ENCODE measurements around the gene CACNA1B.
"Not testable (repeated sequence)": the region's sequence is repeated elsewhere in the genome, so short reads cannot be mapped to it uniquely, and the experiment has no call there.

Gene CACNA1B

GRCh38 chr9:138120511-138121437 is 243.2 kb downstream of the CACNA1B start:
- no peak for DNase-seq

GRCh38 chr9:138121438-138122050 is 244.0 kb downstream of the CACNA1B start:
- no peak for DNase-seq

- no peak for DNase-seq
Observed at GRCh38 chr9:138122201-138122600, 244.6 kb downstream of the CACNA1B start.

DNA sequence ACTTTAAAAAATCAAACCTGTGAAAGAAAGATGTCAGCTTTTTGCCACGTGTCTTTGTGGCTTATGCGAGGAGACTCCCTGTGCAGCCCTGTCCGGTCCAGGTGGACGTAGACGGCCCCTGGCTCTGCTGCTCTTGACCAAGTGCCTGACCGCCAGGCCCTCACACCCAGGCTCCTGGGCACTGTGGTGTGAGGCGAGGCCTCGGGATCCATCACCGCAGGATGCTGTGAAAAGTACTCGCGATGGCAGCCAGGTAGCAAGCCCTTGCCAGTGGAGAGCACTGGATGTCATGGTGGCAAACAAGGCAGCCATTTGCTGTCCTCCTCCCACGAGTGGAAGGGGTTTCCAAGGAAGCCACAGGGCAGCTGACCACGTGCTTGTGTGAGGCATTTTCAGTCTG is 245.1 kb downstream of the CACNA1B start:
- no peak for DNase-seq

DNA sequence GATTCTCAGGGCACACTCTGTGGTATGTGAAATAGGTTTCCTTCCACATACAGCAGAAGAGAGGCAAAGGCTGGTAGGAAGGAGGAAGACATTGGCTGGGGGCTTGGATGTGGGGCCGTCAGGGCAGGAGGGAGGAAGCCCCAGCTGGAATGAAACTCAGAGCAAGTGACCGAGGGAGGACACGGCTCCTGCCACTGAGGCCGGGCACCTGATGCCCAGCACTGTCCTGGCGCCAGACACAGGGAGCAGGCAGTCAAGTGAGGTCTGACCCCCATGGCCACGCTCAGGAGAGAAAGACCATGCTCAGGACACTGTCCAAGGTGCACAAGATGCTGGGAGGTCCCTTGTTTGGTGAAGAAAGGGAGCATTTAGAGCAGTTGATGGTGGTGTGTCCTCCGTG is 245.5 kb downstream of the CACNA1B start:
- DNase-seq, result no peak

GRCh38 chr9:138126090-138126857 is 248.7 kb downstream of the CACNA1B start:
- not testable (repeated sequence) for DNase-seq

DNA sequence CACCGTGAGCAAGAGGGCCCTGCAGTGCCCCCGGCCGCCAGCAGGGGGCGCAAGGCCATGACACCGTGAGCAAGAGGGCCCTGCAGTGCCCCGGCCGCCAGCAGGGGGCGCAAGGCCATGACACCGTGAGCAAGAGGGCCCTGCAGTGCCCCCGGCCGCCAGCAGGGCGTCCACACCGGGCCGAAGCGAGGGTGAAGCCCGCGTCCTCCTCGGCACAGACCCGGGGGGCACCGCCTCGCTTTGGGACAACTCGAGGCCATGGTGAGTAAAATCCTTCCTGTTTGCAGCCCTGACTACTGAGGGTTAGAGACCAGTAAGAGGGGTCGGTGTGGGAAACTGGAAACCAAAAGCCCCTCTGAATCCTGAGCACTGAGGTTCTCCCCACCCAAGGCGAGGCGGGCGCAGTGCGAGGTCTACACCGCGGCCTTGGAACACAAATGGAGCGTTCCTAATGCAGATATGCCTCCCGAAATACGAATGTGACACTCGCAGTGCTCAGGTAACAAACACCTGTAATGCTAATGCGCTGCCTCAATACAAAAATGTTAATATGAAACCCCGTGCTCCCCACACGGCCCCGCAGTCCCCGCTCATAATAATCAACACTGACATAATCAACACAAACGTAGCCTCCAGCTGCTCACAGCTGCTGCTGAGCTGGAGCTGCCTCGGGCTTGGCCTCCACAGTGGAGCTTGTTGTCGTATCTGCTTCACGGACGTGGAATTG is 249.4 kb downstream of the CACNA1B start:
- DNase-seq, result not testable (repeated sequence)

GRCh38 chr9:138128027-138128426 is 250.4 kb downstream of the CACNA1B start:
- not testable (repeated sequence) for DNase-seq

DNA sequence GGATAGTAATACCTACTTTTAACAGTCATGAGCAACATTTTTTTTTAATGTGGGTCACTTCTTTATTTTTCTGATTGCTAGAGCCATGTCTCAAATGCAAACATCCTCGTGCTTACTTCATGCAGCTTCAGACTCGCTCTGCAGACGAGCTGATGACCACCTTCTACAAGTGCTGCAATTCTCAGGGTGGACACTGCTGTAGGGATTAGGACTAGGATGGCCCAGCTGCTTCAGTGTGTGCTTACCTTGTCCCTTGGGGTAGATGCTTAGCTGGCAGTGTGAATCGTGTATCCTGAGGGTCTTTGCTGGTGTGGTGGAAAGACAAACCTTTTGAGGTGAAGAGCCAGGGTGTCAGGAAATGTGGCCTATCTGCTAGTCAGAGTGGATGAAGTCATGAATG is 251.7 kb downstream of the CACNA1B start:
- DNase-seq, result not testable (repeated sequence)

- DNase-seq, result not testable (repeated sequence)
Observed at GRCh38 chr9:138132946-138133705, 255.5 kb downstream of the CACNA1B start.

- not testable (repeated sequence) for DNase-seq
Observed at GRCh38 chr9:138134581-138134980, 257.0 kb downstream of the CACNA1B start.

- DNase-seq, result not testable (repeated sequence)
Observed at GRCh38 chr9:138139096-138139495, 261.5 kb downstream of the CACNA1B start.

- DNase-seq, result not testable (repeated sequence)
Observed at GRCh38 chr9:138140980-138141379, 263.4 kb downstream of the CACNA1B start.

DNA sequence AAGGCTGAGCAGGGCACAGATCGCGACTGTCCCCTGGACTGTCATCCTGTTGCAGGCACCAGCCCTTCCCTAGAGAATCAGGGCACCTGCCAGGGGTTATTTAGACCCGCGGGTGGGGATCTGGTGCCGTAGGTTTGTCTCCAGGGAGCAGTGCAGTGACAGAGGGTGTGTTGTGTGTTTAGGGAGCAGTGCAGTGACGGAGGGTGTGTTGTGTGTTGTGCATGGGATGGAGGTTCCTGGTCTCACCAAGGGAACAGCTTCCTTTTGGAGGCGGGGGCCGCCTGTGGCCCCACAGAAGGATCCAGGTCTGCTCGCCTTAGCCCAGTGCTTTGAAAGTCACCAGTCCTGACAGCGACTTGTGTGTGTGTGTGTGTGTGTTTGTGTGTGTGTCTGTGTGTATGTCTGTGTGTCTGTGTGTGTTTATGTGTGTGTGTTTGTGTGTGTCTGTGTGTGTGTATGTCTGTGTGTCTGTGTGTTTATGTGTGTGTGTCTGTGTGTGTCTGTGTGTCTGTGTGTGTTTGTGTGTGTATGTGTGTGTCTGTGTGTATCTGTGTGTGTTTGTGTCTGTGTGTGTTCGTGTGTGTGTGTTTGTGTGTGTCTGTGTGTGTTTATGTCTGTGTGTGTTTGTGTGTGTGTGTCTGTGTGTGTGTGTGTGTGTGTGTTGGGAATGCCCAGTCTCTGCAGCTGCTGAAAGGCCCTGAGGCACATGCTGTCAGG is 265.1 kb downstream of the CACNA1B start:
- DNase-seq, result not testable (repeated sequence)

- not testable (repeated sequence) for DNase-seq
Observed at GRCh38 chr9:138143491-138143890, 265.9 kb downstream of the CACNA1B start.

GRCh38 chr9:138147556-138147955 is 270.0 kb downstream of the CACNA1B start:
- DNase-seq, result not testable (repeated sequence)

DNA sequence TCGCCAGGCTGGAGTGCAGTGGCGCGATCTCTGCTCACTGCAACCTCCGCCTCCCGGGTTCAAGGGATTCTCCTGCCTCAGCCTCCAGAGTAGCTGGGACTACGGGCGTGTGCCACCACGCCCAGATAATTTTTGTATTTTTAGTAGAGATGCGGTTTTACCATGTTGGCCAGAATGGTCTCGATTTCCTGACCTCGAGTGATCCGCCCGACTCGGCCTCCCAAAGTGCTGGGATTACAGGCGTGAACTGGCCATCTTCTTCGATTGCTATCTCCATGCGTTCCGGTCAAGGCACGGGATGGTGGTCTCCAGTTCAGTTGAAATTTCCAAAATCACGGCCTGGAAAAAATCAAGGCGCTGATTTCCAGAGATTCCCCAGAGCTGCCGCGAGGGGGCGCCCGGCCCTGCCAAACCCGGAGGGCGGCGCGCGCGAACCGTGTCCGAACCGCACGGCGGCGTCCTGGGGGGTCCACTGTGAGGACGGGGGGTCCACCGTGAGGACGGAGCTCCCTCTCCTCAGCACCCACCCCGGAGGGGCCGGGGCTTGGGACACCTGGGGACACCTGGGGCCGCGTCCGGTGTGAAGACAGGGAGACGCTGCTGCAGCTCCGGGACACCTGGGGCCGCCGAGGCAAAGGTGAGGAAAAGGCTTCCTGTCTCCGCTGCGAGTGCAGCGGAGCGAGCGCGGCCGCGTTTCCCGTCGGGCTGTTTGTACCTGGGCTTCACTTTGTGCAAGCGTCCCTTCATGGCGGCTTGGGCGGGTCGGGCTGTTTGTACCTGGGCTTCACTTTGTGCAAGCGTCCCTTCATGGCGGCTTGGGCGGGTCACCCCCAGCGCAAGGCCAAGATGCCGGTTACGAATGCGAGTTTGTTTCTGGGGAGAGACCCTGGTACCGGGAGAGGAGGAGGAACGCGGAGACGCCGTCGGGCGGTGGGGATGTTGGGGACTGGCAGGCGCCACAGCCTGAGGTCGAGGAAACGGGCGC is 272.4 kb downstream of the CACNA1B start:
- DNase-seq, result not testable (repeated sequence)

DNA sequence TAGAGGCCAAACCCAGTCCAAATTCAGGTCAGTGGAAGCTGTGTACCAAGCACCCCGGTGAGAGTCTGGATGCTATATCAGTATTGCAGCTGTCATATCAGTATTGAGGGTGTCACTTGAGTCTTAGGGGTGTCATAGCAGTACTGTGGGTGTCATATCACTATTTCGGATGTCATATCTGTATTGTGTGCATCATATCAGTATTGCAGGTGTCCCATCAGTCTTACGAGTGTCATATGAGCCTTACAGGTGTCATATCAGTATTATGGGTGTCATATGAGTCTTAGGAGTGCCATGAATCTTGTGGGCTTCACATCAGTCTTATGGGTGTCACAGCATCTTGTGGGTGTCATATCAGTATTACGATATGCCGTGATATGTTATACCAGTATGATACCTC is 278.2 kb downstream of the CACNA1B start:
- not testable (repeated sequence) for DNase-seq

DNA sequence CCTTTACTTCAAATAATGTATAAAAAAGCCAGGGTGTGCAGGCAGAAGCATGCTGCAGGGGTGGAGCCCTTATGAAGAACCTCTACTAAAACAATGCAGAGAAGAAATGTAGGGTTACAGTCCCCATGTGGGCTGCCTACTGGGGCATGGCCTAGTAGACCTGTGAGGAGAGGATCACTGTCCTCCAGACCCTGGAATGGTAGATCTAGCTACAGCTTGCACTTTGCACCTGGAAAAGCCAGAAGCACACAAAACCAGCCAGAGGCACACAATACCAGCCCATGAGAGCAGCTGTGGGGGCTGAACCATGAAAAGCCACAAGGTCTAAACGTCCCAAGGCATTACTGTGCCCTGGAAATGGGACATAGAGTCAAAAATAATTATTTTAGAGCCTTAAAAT is 289.2 kb downstream of the CACNA1B start:
- not testable (repeated sequence) for DNase-seq

Data from NCI-H1694 treated with DMSO at 0.1 percent for 48 hours (cell line).